ENCODE data around the gene GRN. TPM values are rescaled to one million over a fixed set of nuclear protein-coding genes. Genes with fewer than 3 reads are reported as not detected.

The GRN gene
- polyA plus RNA-seq, 1 of the 3 experiments (the other 2 are of a cell fraction) = 442 TPM

DNA sequence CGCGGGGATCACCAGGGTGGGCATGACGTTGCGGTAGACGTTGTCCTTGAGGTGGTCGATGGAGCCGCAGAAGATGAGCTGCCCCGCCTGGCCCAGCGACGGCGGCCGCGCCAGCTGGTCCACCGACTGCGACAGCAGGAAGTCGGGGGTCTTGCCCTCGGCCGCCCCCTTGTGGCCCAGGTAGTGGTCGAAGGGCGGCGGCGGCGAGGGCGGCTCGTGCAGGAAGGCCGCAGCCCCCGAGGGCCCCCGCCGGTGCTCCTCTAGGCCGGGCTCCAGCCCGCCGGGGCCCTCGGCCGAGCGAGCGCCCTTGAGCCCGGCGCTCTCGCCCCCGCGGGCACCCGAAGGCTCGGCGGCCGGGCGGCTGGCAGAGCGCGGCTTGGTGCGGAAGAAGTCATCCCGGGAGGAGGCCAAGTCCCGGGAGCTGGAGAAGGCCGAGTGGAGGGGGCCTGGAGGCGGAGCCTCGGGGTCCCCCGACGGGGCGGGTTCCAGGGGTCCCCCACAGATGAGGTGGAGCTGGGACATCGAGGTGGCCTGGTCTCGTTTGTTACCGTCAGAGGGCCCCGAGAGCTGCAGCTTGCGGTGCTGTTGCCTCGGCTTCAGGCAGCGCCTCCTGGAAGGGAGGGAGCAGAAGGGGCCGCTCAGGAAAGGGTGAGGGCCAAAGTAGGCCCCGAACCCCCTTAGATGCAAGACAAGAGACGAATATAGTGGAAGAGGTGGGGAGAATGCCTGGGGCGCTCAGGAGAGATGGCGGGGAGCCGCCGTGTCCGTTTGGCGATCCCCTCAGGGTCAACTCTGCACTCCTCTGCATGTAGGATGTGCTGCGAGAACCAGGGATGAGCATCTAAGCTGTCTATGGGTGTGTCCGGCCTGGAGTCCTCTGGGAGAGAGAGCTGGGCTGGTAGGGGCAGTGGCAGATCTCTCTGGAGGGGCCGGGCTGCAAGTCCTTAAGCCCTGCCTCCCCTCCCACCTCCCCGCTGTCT, 9.8 kb downstream of the GRN start:
- POLR2A ChIA-PET = no interaction called here
- 92% methylated on average over 35 of the region's 77 CpGs for WGBS (ENCODE audit: low lambda C conversion rate)
- no peaks in the 10 kb centered on the region for H4K20me1 ChIP-seq (ENCODE audit: insufficient read depth)

More for the DNA sequence above, 9.8 kb downstream of the GRN start:
- Histone ChIP-seq H3K79me2 (ENCODE audit: insufficient read depth) (no peaks in the 10 kb centered on the region), H3K9me3 (no peaks in the 10 kb centered on the region), H3K4me1 (ENCODE audit: control insufficient read depth in 1 of 2, insufficient read depth in 2 of 2, low read depth in 1 of 2, low read length in 1 of 2) (no peaks in the 10 kb centered on the region; a peak in 1 of 4 replicates), H3K36me3 (replicated peaks in 1 of 2; ENCODE audit: control insufficient read depth in 1 of 2, insufficient read depth in 2 of 2, low read length in 1 of 2) (peaks cover 0 to 30% of the 10 kb centered on the region in 2 experiments), H3K9me2 (no peaks in the 10 kb centered on the region), H3K27ac (ENCODE audit: low read depth in 2 of 2, low read length in 1 of 2) (no peak overlapping the region), H3K4me2 (no peak overlapping the region), H2AFZ (ENCODE audit: low read depth) (no peak overlapping the region), H3F3A (replicated peaks; ENCODE audit: insufficient read depth) (no peaks in the 10 kb centered on the region), H3K4me3 (ENCODE audit: low read depth in 2 of 2, low read length in 1 of 2) (no peak overlapping the region), H3K9ac (no peak overlapping the region), H3K27me3 (ENCODE audit: insufficient read depth) (no peaks in the 10 kb centered on the region)
- no peak for TF ChIP-seq RCOR1 (IDR thresholded peaks at IDR 0.05; ENCODE audit: low read length)
- TF ChIP-seq EP300 (IDR thresholded peaks at IDR 0.05; ENCODE audit: borderline replicate concordance in 1 of 2, low read depth in 1 of 2, low read length in 1 of 2) = no peak
- TF ChIP-seq, protein P1, sequence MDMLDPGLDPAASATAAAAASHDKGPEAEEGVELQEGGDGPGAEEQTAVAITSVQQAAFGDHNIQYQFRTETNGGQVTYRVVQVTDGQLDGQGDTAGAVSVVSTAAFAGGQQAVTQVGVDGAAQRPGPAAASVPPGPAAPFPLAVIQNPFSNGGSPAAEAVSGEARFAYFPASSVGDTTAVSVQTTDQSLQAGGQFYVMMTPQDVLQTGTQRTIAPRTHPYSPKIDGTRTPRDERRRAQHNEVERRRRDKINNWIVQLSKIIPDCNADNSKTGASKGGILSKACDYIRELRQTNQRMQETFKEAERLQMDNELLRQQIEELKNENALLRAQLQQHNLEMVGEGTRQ (IDR thresholded peaks at IDR 0.05; ENCODE audit: borderline replicate concordance, low read depth, low read length) = no peak
- TF ChIP-seq RAD21 (IDR thresholded peaks at IDR 0.05; ENCODE audit: low read length) = no peak
- TF ChIP-seq RFX5 (IDR thresholded peaks at IDR 0.05; ENCODE audit: low read length) = no peak
- TF ChIP-seq GABPA (IDR thresholded peaks at IDR 0.05; ENCODE audit: low read depth) = no peak
- no peak for TF ChIP-seq RXRA (IDR thresholded peaks at IDR 0.05; ENCODE audit: borderline replicate concordance, low read depth)
- TF ChIP-seq, protein P2, sequence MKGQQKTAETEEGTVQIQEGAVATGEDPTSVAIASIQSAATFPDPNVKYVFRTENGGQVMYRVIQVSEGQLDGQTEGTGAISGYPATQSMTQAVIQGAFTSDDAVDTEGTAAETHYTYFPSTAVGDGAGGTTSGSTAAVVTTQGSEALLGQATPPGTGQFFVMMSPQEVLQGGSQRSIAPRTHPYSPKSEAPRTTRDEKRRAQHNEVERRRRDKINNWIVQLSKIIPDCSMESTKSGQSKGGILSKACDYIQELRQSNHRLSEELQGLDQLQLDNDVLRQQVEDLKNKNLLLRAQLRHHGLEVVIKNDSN (IDR thresholded peaks at IDR 0.05; ENCODE audit: borderline replicate concordance, low read depth) = no peak
- no peak for TF ChIP-seq YY1 (IDR thresholded peaks at IDR 0.05; ENCODE audit: low read depth)
- TF ChIP-seq, protein P3, sequence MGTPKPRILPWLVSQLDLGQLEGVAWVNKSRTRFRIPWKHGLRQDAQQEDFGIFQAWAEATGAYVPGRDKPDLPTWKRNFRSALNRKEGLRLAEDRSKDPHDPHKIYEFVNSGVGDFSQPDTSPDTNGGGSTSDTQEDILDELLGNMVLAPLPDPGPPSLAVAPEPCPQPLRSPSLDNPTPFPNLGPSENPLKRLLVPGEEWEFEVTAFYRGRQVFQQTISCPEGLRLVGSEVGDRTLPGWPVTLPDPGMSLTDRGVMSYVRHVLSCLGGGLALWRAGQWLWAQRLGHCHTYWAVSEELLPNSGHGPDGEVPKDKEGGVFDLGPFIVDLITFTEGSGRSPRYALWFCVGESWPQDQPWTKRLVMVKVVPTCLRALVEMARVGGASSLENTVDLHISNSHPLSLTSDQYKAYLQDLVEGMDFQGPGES (IDR thresholded peaks at IDR 0.05; ENCODE audit: low read depth, low read length) = no peak
- TF ChIP-seq FOXM1 (IDR thresholded peaks at IDR 0.05; ENCODE audit: low read depth) = no peak
- TF ChIP-seq, protein P4, sequence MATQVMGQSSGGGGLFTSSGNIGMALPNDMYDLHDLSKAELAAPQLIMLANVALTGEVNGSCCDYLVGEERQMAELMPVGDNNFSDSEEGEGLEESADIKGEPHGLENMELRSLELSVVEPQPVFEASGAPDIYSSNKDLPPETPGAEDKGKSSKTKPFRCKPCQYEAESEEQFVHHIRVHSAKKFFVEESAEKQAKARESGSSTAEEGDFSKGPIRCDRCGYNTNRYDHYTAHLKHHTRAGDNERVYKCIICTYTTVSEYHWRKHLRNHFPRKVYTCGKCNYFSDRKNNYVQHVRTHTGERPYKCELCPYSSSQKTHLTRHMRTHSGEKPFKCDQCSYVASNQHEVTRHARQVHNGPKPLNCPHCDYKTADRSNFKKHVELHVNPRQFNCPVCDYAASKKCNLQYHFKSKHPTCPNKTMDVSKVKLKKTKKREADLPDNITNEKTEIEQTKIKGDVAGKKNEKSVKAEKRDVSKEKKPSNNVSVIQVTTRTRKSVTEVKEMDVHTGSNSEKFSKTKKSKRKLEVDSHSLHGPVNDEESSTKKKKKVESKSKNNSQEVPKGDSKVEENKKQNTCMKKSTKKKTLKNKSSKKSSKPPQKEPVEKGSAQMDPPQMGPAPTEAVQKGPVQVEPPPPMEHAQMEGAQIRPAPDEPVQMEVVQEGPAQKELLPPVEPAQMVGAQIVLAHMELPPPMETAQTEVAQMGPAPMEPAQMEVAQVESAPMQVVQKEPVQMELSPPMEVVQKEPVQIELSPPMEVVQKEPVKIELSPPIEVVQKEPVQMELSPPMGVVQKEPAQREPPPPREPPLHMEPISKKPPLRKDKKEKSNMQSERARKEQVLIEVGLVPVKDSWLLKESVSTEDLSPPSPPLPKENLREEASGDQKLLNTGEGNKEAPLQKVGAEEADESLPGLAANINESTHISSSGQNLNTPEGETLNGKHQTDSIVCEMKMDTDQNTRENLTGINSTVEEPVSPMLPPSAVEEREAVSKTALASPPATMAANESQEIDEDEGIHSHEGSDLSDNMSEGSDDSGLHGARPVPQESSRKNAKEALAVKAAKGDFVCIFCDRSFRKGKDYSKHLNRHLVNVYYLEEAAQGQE (IDR thresholded peaks at IDR 0.05; ENCODE audit: low read depth, low read length) = no peak
- no peak for TF ChIP-seq EZH2phosphoT487 (IDR thresholded peaks at IDR 0.05; ENCODE audit: borderline replicate concordance, low read depth)
- no peak for TF ChIP-seq MXI1 (IDR thresholded peaks at IDR 0.05; ENCODE audit: low read depth, low read length)
- no peak for TF ChIP-seq JUND (IDR thresholded peaks at IDR 0.05)
- no peak for TF ChIP-seq GATA2 (CRISPR knock-in tag; IDR thresholded peaks at IDR 0.05)
- no peak for TF ChIP-seq CHD2 (IDR thresholded peaks at IDR 0.05; ENCODE audit: low read length, partially characterized antibody)
- no peak for TF ChIP-seq FOSL2 (IDR thresholded peaks at IDR 0.05; ENCODE audit: borderline replicate concordance, low read depth)
- TF ChIP-seq, protein P5, sequence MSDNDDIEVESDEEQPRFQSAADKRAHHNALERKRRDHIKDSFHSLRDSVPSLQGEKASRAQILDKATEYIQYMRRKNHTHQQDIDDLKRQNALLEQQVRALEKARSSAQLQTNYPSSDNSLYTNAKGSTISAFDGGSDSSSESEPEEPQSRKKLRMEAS (IDR thresholded peaks at IDR 0.05; ENCODE audit: low read depth) = no peak
- TF ChIP-seq TAF1 (IDR thresholded peaks at IDR 0.05; ENCODE audit: borderline replicate concordance, low read depth, low read length) = no peak
- CTCF ChIA-PET = interaction anchor here (0.7 to 2.6 kb wide), 3 partner anchors 8 to 22 kb away, joined by 3 to 12 read pairs (median 3); partner anchors contain the start of genes FAM171A2 and GRN
- DNase-seq = no peak

Data from SK-N-SH (cell line).